ENCODE data around the gene CCDC159.
"Not testable (repeated sequence)": the region's sequence is repeated elsewhere in the genome, so short reads cannot be mapped to it uniquely, and the experiment has no call there.

Gene CCDC159

GRCh38 chr19:11338121-11338520 is 8.2 kb upstream of the CCDC159 start:
- DNase-seq (ENCODE audit: low read depth) = no peak

GRCh38 chr19:11338569-11339253 is 7.6 kb upstream of the CCDC159 start:
- no peak for DNase-seq (ENCODE audit: low read depth)

GRCh38 chr19:11339254-11340098 is 6.8 kb upstream of the CCDC159 start, which contains the start of gene RAB3D:
Gene RAB3D, minus strand, starts transcription at chr19:11339657. Its CDS starts 2,258 bp downstream, at chr19:11337399.
- peak; percentile 89 for DNase-seq (ENCODE audit: low read depth)

GRCh38 chr19:11340099-11340467 is 6.2 kb upstream of the CCDC159 start:
- DNase-seq (ENCODE audit: low read depth) = not testable (repeated sequence)

GRCh38 chr19:11342429-11342828 is 3.9 kb upstream of the CCDC159 start:
- no peak for DNase-seq (ENCODE audit: low read depth)

GRCh38 chr19:11345122-11345803 is 1.1 kb upstream of the CCDC159 start:
- DNase-seq (ENCODE audit: low read depth) = no peak

GRCh38 chr19:11347546-11348039 is 1.3 kb downstream of the CCDC159 start:
- no peak for DNase-seq (ENCODE audit: low read depth)

GRCh38 chr19:11349171-11349570 is 2.9 kb downstream of the CCDC159 start:
- no peak for DNase-seq (ENCODE audit: low read depth)

- DNase-seq (ENCODE audit: low read depth) = not testable (repeated sequence)
Measured at GRCh38 chr19:11354102-11354501, 7.8 kb downstream of the CCDC159 start.

- peak; percentile 78 for DNase-seq (ENCODE audit: low read depth)
Measured at GRCh38 chr19:11355160-11356073, 9.1 kb downstream of the CCDC159 start, which contains the start of gene PLPPR2. Gene PLPPR2, plus strand, starts transcription at chr19:11355432. Its CDS starts 2,242 bp downstream, at chr19:11357674.

GRCh38 chr19:11356074-11356397 is 9.7 kb downstream of the CCDC159 start:
- DNase-seq (ENCODE audit: low read depth) = no peak

GRCh38 chr19:11356676-11357550 is 10.6 kb downstream of the CCDC159 start:
- DNase-seq (ENCODE audit: low read depth) = no peak

GRCh38 chr19:11359421-11359820 is 13.1 kb downstream of the CCDC159 start:
- no peak for DNase-seq (ENCODE audit: low read depth)

- peak; percentile 55 for DNase-seq (ENCODE audit: low read depth)
Measured at GRCh38 chr19:11361037-11361770, 14.9 kb downstream of the CCDC159 start.

GRCh38 chr19:11361771-11362731 is 15.7 kb downstream of the CCDC159 start:
- DNase-seq (ENCODE audit: low read depth) = no peak

- no peak for DNase-seq (ENCODE audit: low read depth)
Measured at GRCh38 chr19:11363881-11364280, 17.6 kb downstream of the CCDC159 start.

GRCh38 chr19:11364296-11364904 is 18.1 kb downstream of the CCDC159 start:
- DNase-seq (ENCODE audit: low read depth) = no peak

- DNase-seq (ENCODE audit: low read depth) = no peak
Measured at GRCh38 chr19:11364935-11365334, 18.6 kb downstream of the CCDC159 start.

Measured in amniotic epithelial cell (primary cell).